ENCODE results near the gene PLAC9. TPM values are rescaled to one million over a fixed set of nuclear protein-coding genes. Genes with fewer than 3 reads are reported as not detected.

PLAC9 gene
- total and polyA plus RNA-seq, 12 donors = 1.8 to 67.6 (median 24.0) TPM

DNA sequence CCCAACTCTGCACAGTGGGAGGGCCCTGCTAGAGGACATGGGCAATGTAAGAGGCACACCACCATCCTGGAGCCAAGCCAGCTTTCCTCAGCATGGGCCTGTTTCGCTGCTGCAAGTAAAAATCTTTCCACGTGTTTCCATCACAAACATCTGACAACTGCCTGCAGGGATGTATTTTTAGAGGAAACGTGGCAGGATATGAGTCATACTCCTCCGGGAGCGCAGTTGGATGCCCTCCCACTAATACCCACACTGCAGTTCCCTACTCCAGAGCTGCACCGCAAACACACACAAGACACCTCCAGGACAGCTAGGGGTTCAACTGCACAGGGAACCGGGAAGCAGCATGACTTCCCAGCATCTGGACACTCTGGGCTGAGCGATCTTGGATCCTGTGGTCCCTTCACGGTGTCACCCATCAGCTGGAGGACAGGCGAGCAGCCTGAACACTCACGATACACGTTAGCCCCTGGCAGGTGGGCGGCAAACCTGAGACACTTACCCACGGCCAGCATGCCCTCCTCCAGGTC is 26.1 kb downstream of the PLAC9 start:
- Histone ChIP-seq H3K4me3 (no peak overlapping the region), H3K4me1 (replicated peaks in 1 of 2) (peaks cover 4 to 17% of the 10 kb centered on the region in 2 donors)
- intact Hi-C loops (cut with DNase I) = loop anchor here (5.0 kb wide), 2 partner anchors 44 to 49 kb away; partner anchors contain the start of gene ANXA11 (in 1 of the 2)

DNA sequence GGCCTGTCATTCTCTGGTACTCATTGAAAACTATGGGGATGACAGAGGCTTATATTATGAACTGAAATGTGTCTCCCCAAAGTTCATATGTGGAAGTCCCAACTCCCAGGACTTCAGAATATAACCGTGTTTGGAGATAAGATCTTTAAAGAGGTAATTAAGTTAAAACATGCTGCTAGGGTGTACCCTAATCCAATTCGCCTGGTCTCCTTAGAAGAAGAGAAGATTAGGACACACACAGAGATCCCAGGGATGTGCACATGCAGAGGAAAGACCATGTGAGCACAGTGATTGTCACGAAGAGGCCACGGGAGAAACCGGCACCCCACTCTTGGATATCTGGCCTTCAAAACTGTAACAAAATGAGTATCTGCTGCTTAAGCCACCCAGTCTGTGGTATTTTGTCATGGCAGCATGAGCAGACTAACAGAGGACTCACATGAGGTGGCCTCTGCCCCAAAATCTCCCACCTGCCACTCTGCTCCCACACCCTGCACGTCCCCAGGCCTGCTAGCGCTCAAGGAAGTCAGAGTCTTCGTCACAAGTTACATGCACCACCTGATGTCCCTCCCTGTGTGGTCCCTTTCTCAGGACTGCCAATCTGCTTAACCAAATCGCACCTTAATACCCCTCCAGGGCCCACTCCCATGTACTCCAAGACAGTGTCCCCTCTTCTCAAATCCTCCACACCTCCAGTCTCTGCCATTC is 26.8 kb downstream of the PLAC9 start:
- peaks cover 0 to 53% of the 10 kb centered on the region in 2 donors for H3K36me3 ChIP-seq (replicated peaks in 1 of 2)
- H3K4me1 ChIP-seq (replicated peaks in 1 of 2) = peaks cover 4 to 17% of the 10 kb centered on the region in 2 donors
- intact Hi-C loops (cut with DNase I) = loop anchor here (5.0 kb wide), 2 partner anchors 43 to 48 kb away; partner anchors contain the start of gene ANXA11 (in 1 of the 2)

More for the DNA sequence above, 26.1 kb downstream of the PLAC9 start:
- Histone ChIP-seq H3K36me3 (replicated peaks in 1 of 2) (peaks cover 0 to 55% of the 10 kb centered on the region in 2 donors), H3K27me3 (no peaks in the 10 kb centered on the region), H3K27ac (peak overlapping the region in 3 of 5 donors; percentile 35 to 89 (median 76)), H3K9me3 (replicated peaks in 1 of 3) (no peaks in the 10 kb centered on the region)
- peak; percentile 69 to 91 (median 86) for DNase-seq
- WGBS, 4 donors = 2 to 36% (median 32%) methylated on average over 7 to 14 of the region's 14 CpGs
- TF ChIP-seq POLR2A (IDR thresholded peaks at IDR 0.05) = no peak
- TF ChIP-seq, protein P1, sequence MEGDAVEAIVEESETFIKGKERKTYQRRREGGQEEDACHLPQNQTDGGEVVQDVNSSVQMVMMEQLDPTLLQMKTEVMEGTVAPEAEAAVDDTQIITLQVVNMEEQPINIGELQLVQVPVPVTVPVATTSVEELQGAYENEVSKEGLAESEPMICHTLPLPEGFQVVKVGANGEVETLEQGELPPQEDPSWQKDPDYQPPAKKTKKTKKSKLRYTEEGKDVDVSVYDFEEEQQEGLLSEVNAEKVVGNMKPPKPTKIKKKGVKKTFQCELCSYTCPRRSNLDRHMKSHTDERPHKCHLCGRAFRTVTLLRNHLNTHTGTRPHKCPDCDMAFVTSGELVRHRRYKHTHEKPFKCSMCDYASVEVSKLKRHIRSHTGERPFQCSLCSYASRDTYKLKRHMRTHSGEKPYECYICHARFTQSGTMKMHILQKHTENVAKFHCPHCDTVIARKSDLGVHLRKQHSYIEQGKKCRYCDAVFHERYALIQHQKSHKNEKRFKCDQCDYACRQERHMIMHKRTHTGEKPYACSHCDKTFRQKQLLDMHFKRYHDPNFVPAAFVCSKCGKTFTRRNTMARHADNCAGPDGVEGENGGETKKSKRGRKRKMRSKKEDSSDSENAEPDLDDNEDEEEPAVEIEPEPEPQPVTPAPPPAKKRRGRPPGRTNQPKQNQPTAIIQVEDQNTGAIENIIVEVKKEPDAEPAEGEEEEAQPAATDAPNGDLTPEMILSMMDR (IDR thresholded peaks at IDR 0.05) = peak in 1 of 6 experiments; percentile 13

DNA sequence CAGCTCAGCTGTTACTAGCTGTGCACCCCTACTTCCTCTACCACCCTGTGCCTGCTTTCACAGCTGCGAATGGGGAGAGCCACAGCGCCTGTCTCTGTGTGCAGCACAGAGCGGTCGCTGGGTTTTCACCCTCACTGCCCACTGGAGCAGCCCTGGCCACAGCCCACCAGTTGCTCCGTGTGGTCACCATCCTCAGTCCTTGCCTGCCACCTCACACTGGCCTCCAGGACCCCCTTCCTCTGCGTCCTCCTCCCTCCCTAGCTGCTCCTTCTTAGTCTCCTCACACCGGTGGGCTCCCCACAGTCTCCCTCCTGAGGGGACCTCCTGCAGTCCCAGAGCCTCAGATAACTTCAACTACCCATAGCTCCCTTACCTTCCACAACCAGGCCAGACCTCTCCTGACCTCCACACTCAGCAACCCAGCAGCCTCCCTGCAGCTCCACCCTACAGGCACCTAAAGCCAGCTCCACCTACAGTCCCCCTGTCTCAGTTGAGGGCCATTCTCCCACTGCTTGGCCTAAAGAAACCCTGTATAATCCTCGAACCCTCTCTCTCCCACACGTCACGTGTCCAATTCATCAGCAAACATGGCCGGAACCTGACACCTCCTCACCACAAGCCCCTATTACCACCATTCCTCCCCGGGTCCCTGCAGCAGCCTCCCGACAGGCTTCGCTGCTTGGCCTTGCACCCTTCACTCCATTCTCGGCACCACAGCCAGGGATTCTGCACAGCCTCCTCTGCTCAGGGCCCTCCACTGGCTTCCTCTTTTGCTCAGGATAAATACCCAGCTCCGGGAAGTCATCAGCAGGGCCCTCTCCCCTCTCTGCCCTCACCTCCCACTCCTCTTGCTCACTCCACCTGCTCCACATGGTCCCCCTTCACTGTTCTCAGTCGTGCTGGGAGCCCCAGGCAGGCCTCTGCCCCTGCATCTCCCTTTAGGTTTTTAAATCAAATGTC is 28.1 kb downstream of the PLAC9 start:
- no peak for DNase-seq
- peaks cover 0 to 41% of the 10 kb centered on the region in 2 donors for H3K36me3 ChIP-seq (replicated peaks in 1 of 2)
- WGBS, 4 donors = 91 to 94% (median 92%) methylated on average over 14 to 17 of the region's 17 CpGs
- H3K9me3 ChIP-seq (replicated peaks in 1 of 3) = no peaks in the 10 kb centered on the region
- H3K27me3 ChIP-seq = no peaks in the 10 kb centered on the region
- no peak overlapping the region for H3K4me3 ChIP-seq
- intact Hi-C loops (cut with DNase I) = no loop called here
- peaks cover 4 to 17% of the 10 kb centered on the region in 2 donors for H3K4me1 ChIP-seq (replicated peaks in 1 of 2)
- peak overlapping the region in 1 of 5 donors; percentile 31 for H3K27ac ChIP-seq
- no peak for TF ChIP-seq POLR2A (IDR thresholded peaks at IDR 0.05)
- TF ChIP-seq, protein P1 (IDR thresholded peaks at IDR 0.05) = no peak

More for the DNA sequence above, 26.8 kb downstream of the PLAC9 start:
- no peak overlapping the region for H3K4me3 ChIP-seq
- TF ChIP-seq, protein P1 (IDR thresholded peaks at IDR 0.05) = no peak
- no peak for TF ChIP-seq POLR2A (IDR thresholded peaks at IDR 0.05)
- no peaks in the 10 kb centered on the region for H3K27me3 ChIP-seq
- H3K27ac ChIP-seq = peak overlapping the region in 2 of 5 donors; percentile 76 to 89
- DNase-seq = no peak
- no peaks in the 10 kb centered on the region for H3K9me3 ChIP-seq (replicated peaks in 1 of 3)
- WGBS, 4 donors = 76 to 84% (median 82%) methylated on average over 9 of the region's 9 CpGs
